SKM-1 (cell line): ENCODE measurements around the gene OR4K13.

Source experiments
- DNase-seq: peaks from one replicate; lab custom pipeline; 2025; ENCODE audit not compliant: unreplicated experiment; lab: John Stamatoyannopoulos, UW

OR4K13 gene, protein sequence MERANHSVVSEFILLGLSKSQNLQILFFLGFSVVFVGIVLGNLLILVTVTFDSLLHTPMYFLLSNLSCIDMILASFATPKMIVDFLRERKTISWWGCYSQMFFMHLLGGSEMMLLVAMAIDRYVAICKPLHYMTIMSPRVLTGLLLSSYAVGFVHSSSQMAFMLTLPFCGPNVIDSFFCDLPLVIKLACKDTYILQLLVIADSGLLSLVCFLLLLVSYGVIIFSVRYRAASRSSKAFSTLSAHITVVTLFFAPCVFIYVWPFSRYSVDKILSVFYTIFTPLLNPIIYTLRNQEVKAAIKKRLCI

GRCh38 chr14:20035938-20036337 is at the start of gene OR4K13:
Gene OR4K13 (minus strand): TSS chr14:20036038. CDS start chr14:20034758, 1,280 bp downstream.
- DNase-seq = no peak

- no peak for DNase-seq
Observed at GRCh38 chr14:20059745-20060144, 23.9 kb upstream of the OR4K13 start, which contains the start of gene OR4L1. Gene OR4L1 (plus strand): TSS chr14:20060045. CDS start chr14:20060045, 0 bp downstream.

DNA sequence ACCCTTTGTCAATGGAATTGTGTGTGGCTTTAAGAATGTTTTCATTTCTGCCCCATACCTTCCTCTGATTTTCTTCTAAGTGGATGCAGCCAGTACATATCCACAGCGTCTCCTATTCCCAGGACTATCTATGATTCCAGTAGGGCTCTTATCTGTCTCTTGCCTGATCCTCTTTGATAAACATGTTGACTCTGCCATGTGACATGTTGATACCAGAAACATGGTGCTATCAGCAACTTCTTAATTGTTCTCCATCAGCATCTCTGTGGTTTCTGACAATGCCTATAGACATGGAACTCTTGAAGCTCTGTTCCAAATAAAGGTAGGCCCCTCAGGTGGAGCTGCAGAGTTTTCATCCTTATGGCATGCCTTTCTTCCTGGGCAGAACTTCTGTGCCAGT is 12.4 kb upstream of the OR4K13 start:
- DNase-seq = no peak

DNA sequence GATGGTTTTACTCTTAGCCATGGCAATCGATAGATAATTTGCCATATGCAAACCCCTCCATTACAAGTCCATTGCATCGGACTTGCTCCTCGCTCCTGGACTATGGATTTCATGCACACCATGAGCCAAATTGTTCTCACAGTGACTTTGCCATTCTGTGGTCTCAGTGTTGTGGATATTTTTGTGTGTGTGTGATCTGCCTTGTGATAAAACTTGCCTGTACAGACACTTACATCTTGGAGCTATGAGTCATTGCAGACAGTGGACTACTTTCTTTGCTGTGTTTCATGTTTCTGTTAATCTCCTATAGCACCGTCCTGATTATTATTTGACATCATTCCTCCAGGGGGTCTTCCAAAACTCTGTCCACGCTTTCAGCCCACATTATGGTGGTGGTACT is 8.4 kb upstream of the OR4K13 start:
- DNase-seq = no peak

- DNase-seq = no peak
Observed at GRCh38 chr14:20035449-20035848, 389 bp downstream of the OR4K13 start.

- no peak for DNase-seq
Observed at GRCh38 chr14:20031058-20031457, 4.8 kb downstream of the OR4K13 start.

DNA sequence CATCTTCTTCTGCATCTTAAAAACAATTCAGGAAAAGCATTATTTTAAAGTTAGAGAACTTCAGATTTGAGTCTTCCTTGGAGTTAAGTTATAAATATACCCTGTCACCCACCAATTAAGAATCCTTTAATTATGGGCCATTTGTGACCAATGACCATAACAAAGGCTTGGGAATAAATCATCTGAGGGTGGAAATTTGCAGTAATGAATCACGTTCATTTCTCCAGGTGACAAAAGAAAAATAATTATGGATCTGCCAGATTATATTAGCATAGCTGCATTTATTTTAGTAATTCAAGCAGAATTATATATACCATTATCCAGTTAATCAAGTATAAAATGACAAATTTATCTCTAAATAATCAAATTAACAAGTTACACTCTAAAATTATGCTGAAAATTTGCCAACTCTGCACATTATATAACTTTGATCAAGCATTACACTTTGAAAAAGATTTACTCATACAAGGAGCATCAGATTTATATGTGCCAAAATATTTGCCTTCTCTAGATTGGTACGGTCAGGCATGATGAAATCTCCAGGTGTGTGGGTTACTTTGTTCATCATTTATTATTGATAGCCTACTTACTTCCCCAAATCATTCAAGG is 16.5 kb downstream of the OR4K13 start, which contains the start of gene OR4K14:
OR4K14 (minus strand) TSS at position 51 of the 609 bp plus-strand sequence. CDS start 4,114 bp downstream, outside the sequence.
- no peak for DNase-seq

GRCh38 chr14:20008156-20008555 is 27.7 kb downstream of the OR4K13 start:
- DNase-seq = no peak

- peak; percentile 2 for DNase-seq
Observed at GRCh38 chr14:20002319-20002718, 33.5 kb downstream of the OR4K13 start.

DNA sequence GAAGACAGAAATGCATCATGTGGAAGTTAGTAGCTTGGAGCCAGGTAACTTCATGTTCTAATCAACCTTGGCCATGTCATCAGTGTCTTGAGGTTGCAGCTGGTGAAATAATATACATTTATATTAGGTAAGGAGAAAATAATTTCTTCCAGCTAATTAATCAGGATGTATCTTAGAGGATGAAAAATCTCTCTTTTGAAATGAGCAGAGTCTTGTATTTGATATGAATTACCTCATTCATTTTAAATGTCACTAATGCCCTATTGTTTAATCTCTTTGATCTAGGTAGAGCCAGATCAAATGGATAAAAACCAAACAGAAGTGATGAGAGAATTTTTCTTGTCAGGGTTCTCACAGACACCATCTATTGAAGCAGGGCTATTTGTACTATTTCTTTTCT is 34.0 kb downstream of the OR4K13 start, which contains the start of gene OR4Q2:
OR4Q2 (plus strand) TSS at position 301 of the 400 bp plus-strand sequence.
- no peak for DNase-seq

GRCh38 chr14:19993438-19993837 is 42.4 kb downstream of the OR4K13 start:
- DNase-seq = no peak
